Mesothelial cell of epicardium (in vitro differentiated cells): ENCODE data around the gene MEIS2. TPM values are rescaled to one million over a fixed set of nuclear protein-coding genes. Genes with fewer than 3 reads are reported as not detected.

ENCODE experiments used
- DNase-seq, 2 experiments: peaks; one replicate each; pipeline ENCODE4 v3.0.0; 2021; ENCODE audit warnings: low spot score in 2 of 2; ENCODE audit not compliant: unreplicated experiment in 2 of 2
- H3K27ac Mint-ChIP-seq: 2 replicates; pipeline ENCODE4 v1.8.0; 2021; ENCODE audit warnings: mixed read lengths
- H3K27me3 Mint-ChIP-seq: 2 replicates; pipeline ENCODE4 v1.8.0; 2021; ENCODE audit warnings: low read depth, mixed read lengths
- H3K36me3 Mint-ChIP-seq: 2 replicates; pipeline ENCODE4 v1.8.0; 2021; ENCODE audit warnings: mixed read lengths
- H3K4me1 Mint-ChIP-seq: 2 replicates; pipeline ENCODE4 v1.8.0; 2021; ENCODE audit warnings: mixed read lengths
- H3K4me3 Mint-ChIP-seq: 2 replicates; pipeline ENCODE4 v1.8.0; 2021; ENCODE audit warnings: mild to moderate bottlenecking, moderate library complexity, mixed read lengths
- H3K9me3 Mint-ChIP-seq: 2 replicates; pipeline ENCODE4 v1.8.0; 2021; ENCODE audit warnings: mixed read lengths
- total RNA-seq: library from RNA; stranded (reverse); gene quantifications from 3 replicates; pipeline ENCODE4 v1.2.1, GENCODE V29; 2021
- TF ChIP-seq, protein P1 (sequence below): fragments of 200-600 bp; sonication (generic); IDR thresholded peaks from one replicate; pipeline ENCODE4 v1.5.0; 2021; ENCODE audit warnings: antibody characterized with exemption; ENCODE audit not compliant: unreplicated experiment

Gene MEIS2
- total RNA-seq, 1 donor from 2014 or later, result 397 TPM

DNA sequence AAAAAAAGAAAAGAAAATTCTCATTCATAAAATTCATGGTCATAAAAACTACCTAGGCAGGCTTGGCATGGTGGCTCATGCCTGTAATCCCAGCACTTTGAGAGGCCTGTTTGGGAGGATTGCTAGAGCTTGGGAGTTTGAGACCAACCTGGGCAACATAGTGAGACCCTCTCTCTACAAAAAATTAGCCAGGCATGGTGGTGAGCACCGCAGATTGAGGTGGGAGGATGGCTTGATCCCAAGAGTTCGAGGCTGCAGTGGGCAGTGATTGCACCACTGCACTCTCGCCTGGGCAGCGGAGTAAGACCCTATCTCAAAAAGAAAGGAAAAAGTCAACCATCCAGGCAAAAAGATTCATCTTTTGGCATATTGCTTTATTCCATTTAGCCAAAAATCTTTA lies 58.5 kb downstream of the MEIS2 start:
- TF ChIP-seq, protein P1, sequence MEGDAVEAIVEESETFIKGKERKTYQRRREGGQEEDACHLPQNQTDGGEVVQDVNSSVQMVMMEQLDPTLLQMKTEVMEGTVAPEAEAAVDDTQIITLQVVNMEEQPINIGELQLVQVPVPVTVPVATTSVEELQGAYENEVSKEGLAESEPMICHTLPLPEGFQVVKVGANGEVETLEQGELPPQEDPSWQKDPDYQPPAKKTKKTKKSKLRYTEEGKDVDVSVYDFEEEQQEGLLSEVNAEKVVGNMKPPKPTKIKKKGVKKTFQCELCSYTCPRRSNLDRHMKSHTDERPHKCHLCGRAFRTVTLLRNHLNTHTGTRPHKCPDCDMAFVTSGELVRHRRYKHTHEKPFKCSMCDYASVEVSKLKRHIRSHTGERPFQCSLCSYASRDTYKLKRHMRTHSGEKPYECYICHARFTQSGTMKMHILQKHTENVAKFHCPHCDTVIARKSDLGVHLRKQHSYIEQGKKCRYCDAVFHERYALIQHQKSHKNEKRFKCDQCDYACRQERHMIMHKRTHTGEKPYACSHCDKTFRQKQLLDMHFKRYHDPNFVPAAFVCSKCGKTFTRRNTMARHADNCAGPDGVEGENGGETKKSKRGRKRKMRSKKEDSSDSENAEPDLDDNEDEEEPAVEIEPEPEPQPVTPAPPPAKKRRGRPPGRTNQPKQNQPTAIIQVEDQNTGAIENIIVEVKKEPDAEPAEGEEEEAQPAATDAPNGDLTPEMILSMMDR, result no peak
- H3K27me3 Mint-ChIP-seq, result no peaks in the 10 kb centered on the region
- peaks cover 62% of the 10 kb centered on the region for H3K4me1 Mint-ChIP-seq
- H3K36me3 Mint-ChIP-seq, result peaks cover 30% of the 10 kb centered on the region
- no peaks in the 10 kb centered on the region for H3K9me3 Mint-ChIP-seq
- no peak overlapping the region for H3K27ac Mint-ChIP-seq
- DNase-seq, result no peak
- no peak overlapping the region for H3K4me3 Mint-ChIP-seq

GRCh38 chr15:37041042-37041441 lies 59.3 kb downstream of the MEIS2 start:
- Mint-ChIP-seq H3K4me3 (no peak overlapping the region), H3K27ac (peak overlapping the region; percentile 18), H3K4me1 (peaks cover 59% of the 10 kb centered on the region), H3K9me3 (no peaks in the 10 kb centered on the region), H3K27me3 (no peaks in the 10 kb centered on the region), H3K36me3 (peaks cover 35% of the 10 kb centered on the region)
- TF ChIP-seq, protein P1, result no peak
- no peak for DNase-seq

GRCh38 chr15:37040072-37040742 lies 60.1 kb downstream of the MEIS2 start:
- Mint-ChIP-seq H3K4me1 (peaks cover 57% of the 10 kb centered on the region), H3K36me3 (peaks cover 40% of the 10 kb centered on the region)

GRCh38 chr15:37038716-37039106 lies 61.6 kb downstream of the MEIS2 start:
- no peak for DNase-seq
- peaks cover 56% of the 10 kb centered on the region for H3K4me1 Mint-ChIP-seq
- H3K36me3 Mint-ChIP-seq, result peaks cover 31% of the 10 kb centered on the region
- H3K9me3 Mint-ChIP-seq, result no peaks in the 10 kb centered on the region
- H3K27ac Mint-ChIP-seq, result peak overlapping the region; percentile 87
- no peaks in the 10 kb centered on the region for H3K27me3 Mint-ChIP-seq
- H3K4me3 Mint-ChIP-seq, result peak overlapping the region; percentile 28
- TF ChIP-seq, protein P1, result no peak

More at GRCh38 chr15:37040072-37040742, 60.1 kb downstream of the MEIS2 start:
- peak overlapping the region; percentile 51 for H3K27ac Mint-ChIP-seq
- H3K4me3 Mint-ChIP-seq, result no peak overlapping the region
- no peaks in the 10 kb centered on the region for H3K27me3 Mint-ChIP-seq
- no peak for DNase-seq
- TF ChIP-seq, protein P1, result no peak
- H3K9me3 Mint-ChIP-seq, result no peaks in the 10 kb centered on the region

DNA sequence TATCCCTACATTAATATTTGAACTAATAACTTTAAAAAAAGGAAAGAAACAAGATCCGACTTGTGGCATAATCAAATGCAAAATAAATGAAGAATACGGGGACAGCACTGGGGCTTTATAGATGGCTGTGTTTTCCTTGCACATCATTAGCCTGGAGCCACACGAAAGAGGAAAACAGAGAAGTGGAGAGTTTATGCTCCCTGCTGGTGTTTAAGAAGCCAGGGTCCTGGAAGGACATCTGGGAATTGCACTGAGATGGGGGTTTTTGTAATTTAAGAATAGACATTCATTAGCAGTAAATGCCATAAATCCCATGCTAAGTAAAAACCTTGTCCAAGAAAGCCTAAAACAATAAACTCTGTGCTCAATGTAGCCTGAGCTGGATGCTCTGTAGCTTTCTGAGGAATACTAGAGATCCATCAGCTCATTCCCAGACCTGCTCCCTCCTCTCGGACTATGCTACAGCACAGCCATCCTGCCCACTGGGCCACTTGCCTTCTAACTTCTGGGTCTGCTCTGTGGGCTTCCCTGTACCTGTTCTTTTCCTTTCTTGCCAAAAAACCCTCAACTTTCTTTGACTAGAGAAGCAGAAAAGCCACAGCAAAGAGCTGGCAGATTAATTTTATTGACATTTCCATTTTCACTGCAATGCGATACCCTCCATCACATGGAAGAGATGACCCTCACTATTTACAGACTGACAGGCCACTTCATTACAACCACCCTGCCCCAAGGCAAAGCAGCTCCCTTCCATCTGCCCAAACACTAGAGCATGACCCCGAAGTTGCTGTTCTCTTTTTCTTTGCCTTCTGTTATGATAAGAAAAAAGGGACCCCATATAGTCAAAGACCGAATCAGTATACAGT lies 62.3 kb downstream of the MEIS2 start:
- H3K27ac Mint-ChIP-seq, result peak overlapping the region; percentile 87
- peaks cover 58% of the 10 kb centered on the region for H3K4me1 Mint-ChIP-seq
- no peaks in the 10 kb centered on the region for H3K27me3 Mint-ChIP-seq
- peak overlapping the region; percentile 13 for H3K4me3 Mint-ChIP-seq
- no peak for DNase-seq
- H3K36me3 Mint-ChIP-seq, result peaks cover 31% of the 10 kb centered on the region
- H3K9me3 Mint-ChIP-seq, result no peaks in the 10 kb centered on the region
- TF ChIP-seq, protein P1, result no peak
